Parathyroid adenoma (tissue), 2 donors: ENCODE data around the gene SRGAP1.

Source experiments
- H2AFZ ChIP-seq: fragments of 300-600 bp; sonication (generic); one replicate; pipeline ENCODE4 v1.7.0; 2017; ENCODE audit warnings: antibody characterized with exemption, mild to moderate bottlenecking
- H3K27ac ChIP-seq: fragments of 300-600 bp; sonication (generic); one replicate; pipeline ENCODE4 v1.7.0; 2017
- H3K27me3 ChIP-seq: fragments of 300-600 bp; sonication (generic); one replicate; pipeline ENCODE4 v1.7.0; 2017; ENCODE audit warnings: low read length; ENCODE audit not compliant: control insufficient read depth, insufficient read depth
- H3K36me3 ChIP-seq: fragments of 300-600 bp; sonication (generic); one replicate; pipeline ENCODE4 v1.7.0; 2017; ENCODE audit warnings: low read length; ENCODE audit not compliant: control insufficient read depth, insufficient read depth
- H3K4me1 ChIP-seq: fragments of 300-600 bp; sonication (generic); one replicate; pipeline ENCODE4 v1.7.0; 2017; ENCODE audit warnings: control low read depth
- H3K4me2 ChIP-seq: fragments of 300-600 bp; sonication (generic); one replicate; pipeline ENCODE4 v1.7.0; 2017; ENCODE audit warnings: low read length
- H3K4me3 ChIP-seq: fragments of 300-600 bp; sonication (generic); one replicate; pipeline ENCODE4 v1.7.0; 2017; ENCODE audit warnings: low read depth, low read length
- H3K79me2 ChIP-seq: fragments of 300-600 bp; sonication (generic); one replicate; pipeline ENCODE4 v1.7.0; 2017; ENCODE audit warnings: control low read depth
- H3K9ac ChIP-seq: fragments of 300-600 bp; sonication (generic); one replicate; pipeline ENCODE4 v1.7.0; 2017; ENCODE audit warnings: mild to moderate bottlenecking
- H3K9me3 ChIP-seq: fragments of 300-600 bp; sonication (generic); one replicate; pipeline ENCODE4 v1.7.0; 2017; ENCODE audit warnings: low read length; ENCODE audit not compliant: control insufficient read depth
- CTCF ChIP-seq: fragments of 300-600 bp; sonication (generic); IDR thresholded peaks from one replicate; pipeline ENCODE4 v1.7.0; 2017; ENCODE audit warnings: antibody characterized with exemption, mild to moderate bottlenecking
- donor health status: primary hyperparathyroidism.

The SRGAP1 gene

GRCh38 chr12:63997198-63997597, 152.7 kb downstream of the SRGAP1 start:
- no peak overlapping the region for H3K9ac ChIP-seq
- no peak overlapping the region for H2AFZ ChIP-seq
- H3K27ac ChIP-seq: no peak overlapping the region
- H3K4me3 ChIP-seq: no peak overlapping the region
- H3K27me3 ChIP-seq: no peaks in the 10 kb centered on the region
- H3K9me3 ChIP-seq: no peaks in the 10 kb centered on the region
- peaks cover 4% of the 10 kb centered on the region for H3K79me2 ChIP-seq
- no peak for TF ChIP-seq CTCF
- H3K4me2 ChIP-seq: no peak overlapping the region
- H3K4me1 ChIP-seq: peaks cover 25% of the 10 kb centered on the region
- no peaks in the 10 kb centered on the region for H3K36me3 ChIP-seq

GRCh38 chr12:63998584-63998983, 154.1 kb downstream of the SRGAP1 start:
- H3K27ac ChIP-seq: no peak overlapping the region
- H3K27me3 ChIP-seq: no peaks in the 10 kb centered on the region
- no peak overlapping the region for H3K4me2 ChIP-seq
- TF ChIP-seq CTCF: no peak
- no peaks in the 10 kb centered on the region for H3K9me3 ChIP-seq
- H3K36me3 ChIP-seq: no peaks in the 10 kb centered on the region
- H3K9ac ChIP-seq: no peak overlapping the region
- no peak overlapping the region for H3K4me3 ChIP-seq
- H2AFZ ChIP-seq: no peak overlapping the region
- H3K79me2 ChIP-seq: peaks cover 4% of the 10 kb centered on the region
- peaks cover 25% of the 10 kb centered on the region for H3K4me1 ChIP-seq

GRCh38 chr12:63999853-64000252, 155.4 kb downstream of the SRGAP1 start:
- Histone ChIP-seq H3K36me3 (no peaks in the 10 kb centered on the region), H3K79me2 (peaks cover 4% of the 10 kb centered on the region), H3K9ac (no peak overlapping the region), H3K9me3 (no peaks in the 10 kb centered on the region), H3K27ac (peak overlapping the region; percentile 41), H3K4me3 (no peak overlapping the region), H3K4me2 (peak overlapping the region; percentile 31), H2AFZ (no peak overlapping the region), H3K27me3 (no peaks in the 10 kb centered on the region), H3K4me1 (peaks cover 25% of the 10 kb centered on the region)
- TF ChIP-seq CTCF: no peak

GRCh38 chr12:64001439-64001838, 156.9 kb downstream of the SRGAP1 start:
- Histone ChIP-seq H3K9ac (no peak overlapping the region), H3K4me3 (no peak overlapping the region), H3K36me3 (no peaks in the 10 kb centered on the region), H3K4me2 (no peak overlapping the region), H3K79me2 (peaks cover 10% of the 10 kb centered on the region), H2AFZ (no peak overlapping the region), H3K27me3 (no peaks in the 10 kb centered on the region), H3K27ac (no peak overlapping the region), H3K9me3 (no peaks in the 10 kb centered on the region), H3K4me1 (peaks cover 25% of the 10 kb centered on the region)
- no peak for TF ChIP-seq CTCF

- no peaks in the 10 kb centered on the region for H3K9me3 ChIP-seq
- no peaks in the 10 kb centered on the region for H3K36me3 ChIP-seq
- no peak overlapping the region for H3K4me2 ChIP-seq
- H3K4me3 ChIP-seq: no peak overlapping the region
- H2AFZ ChIP-seq: no peak overlapping the region
- H3K4me1 ChIP-seq: peaks cover 14% of the 10 kb centered on the region
- H3K27me3 ChIP-seq: no peaks in the 10 kb centered on the region
- H3K27ac ChIP-seq: no peak overlapping the region
- H3K79me2 ChIP-seq: peaks cover 15% of the 10 kb centered on the region
- no peak for TF ChIP-seq CTCF
- no peak overlapping the region for H3K9ac ChIP-seq
Measured at GRCh38 chr12:64004641-64005040, 160.1 kb downstream of the SRGAP1 start.
